ENCODE results near the gene ALX3.

Gene ALX3

DNA sequence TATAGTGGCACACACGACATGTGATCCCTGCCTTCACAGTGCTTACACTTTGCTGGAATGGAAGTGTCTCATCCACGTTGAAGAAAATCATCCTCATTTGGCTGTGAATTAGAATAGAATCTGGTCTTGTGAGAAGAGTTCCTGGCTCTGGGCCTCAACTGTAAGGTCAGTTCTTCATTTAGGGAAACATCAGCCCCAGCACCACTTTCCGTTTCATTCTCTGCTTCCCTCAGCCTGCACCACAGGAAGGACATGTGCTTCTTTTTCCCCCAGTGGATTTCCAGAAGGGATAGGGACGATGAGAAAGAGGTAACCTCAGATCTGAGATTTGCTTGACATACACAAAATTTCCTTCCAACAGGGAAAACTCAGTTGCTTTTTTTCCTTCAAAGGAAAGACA lies 3.7 kb upstream of the ALX3 start:
- H3K4me3 ChIP-seq (replicated peaks; ENCODE audit: low read depth, low read length), result no peak overlapping the region
- TF ChIP-seq, protein P1, sequence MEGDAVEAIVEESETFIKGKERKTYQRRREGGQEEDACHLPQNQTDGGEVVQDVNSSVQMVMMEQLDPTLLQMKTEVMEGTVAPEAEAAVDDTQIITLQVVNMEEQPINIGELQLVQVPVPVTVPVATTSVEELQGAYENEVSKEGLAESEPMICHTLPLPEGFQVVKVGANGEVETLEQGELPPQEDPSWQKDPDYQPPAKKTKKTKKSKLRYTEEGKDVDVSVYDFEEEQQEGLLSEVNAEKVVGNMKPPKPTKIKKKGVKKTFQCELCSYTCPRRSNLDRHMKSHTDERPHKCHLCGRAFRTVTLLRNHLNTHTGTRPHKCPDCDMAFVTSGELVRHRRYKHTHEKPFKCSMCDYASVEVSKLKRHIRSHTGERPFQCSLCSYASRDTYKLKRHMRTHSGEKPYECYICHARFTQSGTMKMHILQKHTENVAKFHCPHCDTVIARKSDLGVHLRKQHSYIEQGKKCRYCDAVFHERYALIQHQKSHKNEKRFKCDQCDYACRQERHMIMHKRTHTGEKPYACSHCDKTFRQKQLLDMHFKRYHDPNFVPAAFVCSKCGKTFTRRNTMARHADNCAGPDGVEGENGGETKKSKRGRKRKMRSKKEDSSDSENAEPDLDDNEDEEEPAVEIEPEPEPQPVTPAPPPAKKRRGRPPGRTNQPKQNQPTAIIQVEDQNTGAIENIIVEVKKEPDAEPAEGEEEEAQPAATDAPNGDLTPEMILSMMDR (IDR thresholded peaks at IDR 0.05; ENCODE audit: low read depth, low read length, missing control alignments), result no peak
- no peak for DNase-seq (ENCODE audit: extremely low read depth, low read depth)

GRCh38 chr1:110070282-110070669 lies 196 bp downstream of the ALX3 start:
- DNase-seq (ENCODE audit: extremely low read depth, low read depth), result no peak
- TF ChIP-seq, protein P1 (IDR thresholded peaks at IDR 0.05; ENCODE audit: low read depth, low read length, missing control alignments), result no peak
- no peak overlapping the region for H3K4me3 ChIP-seq (replicated peaks; ENCODE audit: low read depth, low read length)

DNA sequence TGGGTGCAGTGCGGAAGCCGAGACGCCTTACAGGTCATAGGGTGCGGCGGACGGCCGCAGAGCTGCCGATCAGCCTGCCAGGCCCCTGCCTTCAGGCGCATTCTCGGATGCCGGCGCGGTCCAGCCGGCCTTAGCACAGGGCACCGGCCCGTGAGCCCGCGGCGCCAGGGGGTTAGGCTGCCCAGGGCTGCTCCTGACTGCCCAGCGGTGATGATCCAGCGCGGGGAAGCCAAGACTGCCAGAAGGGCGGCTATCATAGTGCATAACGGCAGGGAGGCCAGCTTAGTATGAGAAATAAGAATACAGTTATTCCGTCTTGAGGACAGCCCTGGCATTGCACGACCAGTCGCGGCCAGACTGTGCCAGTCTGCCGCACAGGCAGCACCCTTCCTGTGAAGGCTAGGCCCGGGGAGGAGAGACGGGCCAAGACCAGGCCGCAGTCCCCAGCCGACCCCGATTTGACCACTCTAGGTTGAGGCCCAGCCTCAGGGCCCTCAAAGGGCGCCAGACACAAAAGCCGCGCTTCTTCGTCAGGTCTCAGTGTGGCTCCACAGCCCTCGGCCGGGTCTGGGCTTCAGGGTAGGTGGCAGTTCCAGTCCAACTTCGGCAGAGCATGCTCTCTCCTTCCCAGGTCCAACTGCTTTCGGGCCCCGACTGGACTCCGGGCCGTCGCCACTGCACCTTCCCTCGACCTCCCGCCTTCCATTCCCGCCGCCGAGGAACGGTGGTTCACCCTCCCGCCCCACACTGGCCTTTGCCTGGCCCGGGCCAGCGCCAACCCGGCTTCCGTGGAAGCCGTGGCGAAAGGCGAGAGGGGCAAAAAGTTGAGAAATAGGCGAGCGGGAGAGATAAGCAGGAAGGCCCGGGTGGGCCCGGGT lies 829 bp downstream of the ALX3 start:
- no peak overlapping the region for H3K4me3 ChIP-seq (replicated peaks; ENCODE audit: low read depth, low read length)
- DNase-seq (ENCODE audit: extremely low read depth, low read depth), result no peak

GRCh38 chr1:110068646-110069403 lies 1.6 kb downstream of the ALX3 start:
- TF ChIP-seq, protein P1 (IDR thresholded peaks at IDR 0.05; ENCODE audit: low read depth, low read length, missing control alignments), result no peak
- no peak for DNase-seq (ENCODE audit: extremely low read depth, low read depth)
- no peak overlapping the region for H3K4me3 ChIP-seq (replicated peaks; ENCODE audit: low read depth, low read length)

More for the DNA sequence above, 829 bp downstream of the ALX3 start:
- TF ChIP-seq, protein P1 (IDR thresholded peaks at IDR 0.05; ENCODE audit: low read depth, low read length, missing control alignments), result no peak

GRCh38 chr1:110067893-110068645 lies 2.4 kb downstream of the ALX3 start:
- TF ChIP-seq, protein P1 (IDR thresholded peaks at IDR 0.05; ENCODE audit: low read depth, low read length, missing control alignments), result no peak

DNA sequence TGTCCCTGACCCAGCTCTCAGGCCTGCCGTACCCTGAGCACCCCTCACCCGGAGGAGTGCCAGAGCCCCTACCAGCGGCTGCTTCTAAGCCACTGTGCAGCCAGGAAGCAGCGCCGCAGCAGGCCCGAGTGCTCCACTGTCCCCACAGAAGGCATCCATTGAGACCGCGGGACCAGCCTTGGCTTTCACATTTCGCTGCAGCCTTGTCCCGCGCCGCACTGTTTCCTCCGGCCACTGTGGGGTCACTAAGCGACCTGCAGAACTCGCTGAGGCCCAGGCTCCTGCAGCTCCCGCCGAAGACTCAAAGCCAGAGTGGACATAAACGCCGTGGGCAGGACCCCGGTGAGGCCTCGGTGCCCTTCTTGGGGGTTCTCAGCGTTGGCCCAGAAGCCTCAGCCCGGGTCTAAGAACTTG lies 3.0 kb downstream of the ALX3 start:
- DNase-seq (ENCODE audit: extremely low read depth, low read depth), result no peak
- TF ChIP-seq, protein P1 (IDR thresholded peaks at IDR 0.05; ENCODE audit: low read depth, low read length, missing control alignments), result no peak
- H3K4me3 ChIP-seq (replicated peaks; ENCODE audit: low read depth, low read length), result no peak overlapping the region

More at GRCh38 chr1:110067893-110068645, 2.4 kb downstream of the ALX3 start:
- DNase-seq (ENCODE audit: extremely low read depth, low read depth), result no peak
- H3K4me3 ChIP-seq (replicated peaks; ENCODE audit: low read depth, low read length), result no peak overlapping the region

Data from HFF-Myc (cell line).